Activated CD4-positive, alpha-beta T cell treated with anti-CD3 and anti-CD28 coated beads, Interleukin-2, amount 10 ng/mL, durations not matched to agents 7 days and 5 days (primary cell): ENCODE measurements around the gene WDSUB1. TPM values are rescaled to one million over a fixed set of nuclear protein-coding genes. Genes with fewer than 3 reads are reported as not detected.

Experiments
- CTCF ChIA-PET: fragments of 350-600 bp; sonication (Branson Sonifier 250); formaldehyde crosslinking; loops from one replicate; lab custom pipeline; 2021; ENCODE audit warnings: antibody characterized with exemption; lab: Charles Lee
- POLR2A ChIA-PET: fragments of 350-600 bp; sonication (Branson Sonifier 250); formaldehyde crosslinking; loops from one replicate; lab custom pipeline; 2021; ENCODE audit warnings: antibody characterized with exemption; lab: Charles Lee
- DNase-seq: peaks from one replicate; pipeline ENCODE4 v3.0.0-alpha.2; 2020
- H3K27ac Mint-ChIP-seq: one replicate; pipeline ENCODE4 v1.8.0; 2021; ENCODE audit warnings: mild to moderate bottlenecking, moderate library complexity, mixed read lengths
- H3K27me3 Mint-ChIP-seq: one replicate; pipeline ENCODE4 v1.8.0; 2021; ENCODE audit warnings: mixed read lengths
- H3K36me3 Mint-ChIP-seq: one replicate; pipeline ENCODE4 v1.8.0; 2021; ENCODE audit warnings: low read depth, mixed read lengths
- H3K4me1 Mint-ChIP-seq: one replicate; pipeline ENCODE4 v1.8.0; 2021; ENCODE audit warnings: mixed read lengths
- H3K4me3 Mint-ChIP-seq: one replicate; pipeline ENCODE4 v1.8.0; 2021; ENCODE audit warnings: mild to moderate bottlenecking, moderate library complexity, mixed read lengths
- H3K9me3 Mint-ChIP-seq: one replicate; pipeline ENCODE4 v1.8.0; 2021; ENCODE audit warnings: mixed read lengths
- microRNA-seq: library from miRNA; unstranded; fragments of <30 nt; microRNA quantifications from one replicate; pipeline ENCODE4 v1.2.0, GENCODE V29; 2021; ENCODE audit warnings: borderline microRNAs expressed, borderline replicate concordance
- total RNA-seq, 2 experiments: library from RNA; stranded (reverse); gene quantifications; one replicate each; pipeline ENCODE4 v1.2.3, GENCODE V29; 2021

The WDSUB1 gene
- total RNA-seq, 2 experiments from 2014 or later: 5.8 to 6.1 TPM

DNA sequence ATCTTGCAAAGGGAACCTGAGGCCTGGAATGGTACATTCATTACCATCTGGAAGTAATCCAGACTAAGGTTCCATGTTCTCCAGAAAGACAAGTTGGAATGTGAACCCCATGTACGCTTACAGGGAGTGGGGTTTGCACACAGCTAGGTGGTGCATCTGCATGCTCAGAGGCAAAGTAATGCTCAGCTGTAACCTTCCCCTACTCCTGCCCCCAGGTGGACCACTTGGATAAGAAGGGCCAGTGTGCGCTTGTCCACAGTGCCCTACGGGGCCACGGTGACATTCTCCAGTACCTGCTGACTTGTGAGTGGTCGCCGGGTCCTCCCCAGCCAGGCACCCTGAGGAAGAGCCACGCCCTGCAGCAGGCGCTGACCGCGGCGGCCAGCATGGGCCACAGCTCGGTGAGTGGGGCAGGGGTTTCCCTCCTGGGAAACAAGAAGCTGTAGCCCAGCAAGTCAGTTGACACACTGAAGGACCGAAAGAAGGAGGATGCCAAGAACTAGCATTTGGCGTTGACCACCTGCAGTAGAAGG lies 90.0 kb downstream of the WDSUB1 start:
- Mint-ChIP-seq H3K27me3 (no peaks in the 10 kb centered on the region), H3K9me3 (no peaks in the 10 kb centered on the region), H3K27ac (no peak overlapping the region), H3K4me1 (peaks cover 9% of the 10 kb centered on the region), H3K4me3 (no peak overlapping the region), H3K36me3 (no peaks in the 10 kb centered on the region)
- no peak for DNase-seq
- ChIA-PET POLR2A (no interaction called here), CTCF (interaction anchor here (1.2 to 1.3 kb wide), 2 partner anchors 11 to 54 kb away, joined by 3 to 4 read pairs; no protein-coding TSS in a partner anchor)

DNA sequence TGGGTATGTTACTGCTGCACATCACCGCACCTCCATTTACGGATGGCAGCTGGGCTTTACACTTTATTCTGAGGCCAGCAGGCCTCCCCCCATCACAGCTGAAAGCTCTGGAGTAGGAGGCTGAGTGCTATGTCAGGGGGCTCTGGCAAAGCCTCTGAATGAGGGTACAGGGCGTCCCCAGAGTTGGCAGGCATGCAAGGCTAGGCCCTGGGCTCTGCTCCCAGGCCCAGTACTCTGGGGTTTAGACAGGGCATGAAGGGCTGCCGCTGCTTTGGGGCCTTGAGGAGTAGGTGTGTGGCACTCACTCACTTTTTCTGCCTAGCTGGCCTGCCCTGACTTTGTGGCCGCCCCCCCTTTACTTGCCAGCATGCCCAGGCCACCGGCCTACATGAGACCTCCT lies 90.8 kb downstream of the WDSUB1 start:
- POLR2A ChIA-PET: no interaction called here
- DNase-seq: no peak
- Mint-ChIP-seq H3K27me3 (no peaks in the 10 kb centered on the region), H3K4me1 (peaks cover 1% of the 10 kb centered on the region), H3K9me3 (no peaks in the 10 kb centered on the region), H3K36me3 (no peaks in the 10 kb centered on the region), H3K4me3 (no peak overlapping the region), H3K27ac (no peak overlapping the region)
- CTCF ChIA-PET: interaction anchor here (1.2 kb wide), 1 partner anchor 53 kb away, joined by 4 read pairs; no protein-coding TSS in a partner anchor

DNA sequence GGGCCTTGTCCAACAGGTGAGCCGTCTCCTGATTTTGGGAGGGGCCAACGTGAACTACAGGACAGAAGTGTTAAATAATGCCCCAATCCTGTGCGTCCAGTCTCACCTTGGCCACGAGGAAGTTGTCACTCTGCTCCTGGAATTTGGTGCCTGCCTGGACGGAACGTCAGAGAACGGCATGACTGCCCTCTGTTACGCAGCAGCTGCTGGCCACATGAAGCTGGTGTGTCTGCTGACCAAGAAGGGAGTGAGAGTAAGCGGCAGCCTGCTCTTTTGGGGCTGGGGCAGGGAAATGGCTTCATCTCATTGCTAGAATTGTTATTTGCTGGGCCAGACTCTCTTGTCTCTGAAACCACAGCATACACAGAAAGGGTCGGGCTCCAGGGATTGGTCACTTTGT lies 92.3 kb downstream of the WDSUB1 start:
- Mint-ChIP-seq H3K36me3 (no peaks in the 10 kb centered on the region), H3K9me3 (no peaks in the 10 kb centered on the region), H3K4me3 (no peak overlapping the region), H3K27me3 (no peaks in the 10 kb centered on the region), H3K27ac (no peak overlapping the region), H3K4me1 (no peaks in the 10 kb centered on the region)
- ChIA-PET CTCF (no interaction called here), POLR2A (no interaction called here)
- DNase-seq: no peak

DNA sequence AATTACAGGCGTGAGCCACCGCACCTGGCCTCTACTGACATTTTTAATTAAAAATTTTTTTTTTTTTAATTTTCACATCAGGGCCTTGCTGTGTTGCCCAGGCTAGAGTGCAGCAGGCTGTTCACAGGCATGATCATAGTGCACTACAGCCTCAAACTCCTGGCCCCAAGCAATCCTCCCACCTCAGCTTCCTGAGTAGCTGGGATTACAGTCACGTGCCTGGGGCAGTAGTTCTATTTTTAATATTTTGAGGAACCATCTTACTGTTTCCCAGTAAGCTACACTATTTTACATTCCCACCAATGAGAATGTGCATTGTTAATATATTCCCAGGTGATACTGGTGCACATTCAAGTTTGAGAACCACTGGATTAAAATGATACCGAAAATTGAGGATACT lies 92.7 kb downstream of the WDSUB1 start:
- CTCF ChIA-PET: no interaction called here
- Mint-ChIP-seq H3K9me3 (no peaks in the 10 kb centered on the region), H3K4me1 (no peaks in the 10 kb centered on the region), H3K4me3 (no peak overlapping the region), H3K27me3 (no peaks in the 10 kb centered on the region), H3K27ac (no peak overlapping the region), H3K36me3 (no peaks in the 10 kb centered on the region)
- POLR2A ChIA-PET: no interaction called here
- no peak for DNase-seq

DNA sequence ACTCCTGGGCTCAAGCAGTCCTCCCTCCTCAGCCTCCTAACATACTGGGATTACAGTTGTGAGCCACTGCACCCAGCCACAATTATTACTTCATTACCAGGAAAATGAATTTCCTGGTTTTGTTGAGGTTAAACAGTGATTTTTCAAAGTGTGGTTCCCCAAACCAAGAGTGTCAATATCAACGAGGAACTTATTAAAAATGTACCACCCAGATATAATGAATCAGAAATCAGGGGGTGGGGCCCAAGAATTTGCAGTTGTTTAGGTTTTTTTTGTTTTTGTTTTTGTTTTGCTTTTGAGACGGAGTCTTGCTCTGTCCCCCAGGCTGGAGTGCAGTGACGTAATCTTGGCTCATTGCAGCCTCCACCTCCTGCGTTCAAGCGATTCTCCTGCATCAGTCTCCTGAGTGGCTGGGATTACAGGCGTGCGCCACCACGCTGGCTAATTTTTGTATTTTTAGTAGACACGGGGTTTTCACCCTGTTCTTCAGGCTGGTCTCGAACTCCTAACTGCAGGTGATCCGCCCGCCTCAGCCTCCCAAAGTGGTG lies 94.1 kb downstream of the WDSUB1 start:
- H3K4me3 Mint-ChIP-seq: no peak overlapping the region
- no peaks in the 10 kb centered on the region for H3K27me3 Mint-ChIP-seq
- H3K27ac Mint-ChIP-seq: no peak overlapping the region
- H3K4me1 Mint-ChIP-seq: no peaks in the 10 kb centered on the region
- no peaks in the 10 kb centered on the region for H3K9me3 Mint-ChIP-seq
- DNase-seq: no peak
- ChIA-PET CTCF (no interaction called here), POLR2A (no interaction called here)
- no peaks in the 10 kb centered on the region for H3K36me3 Mint-ChIP-seq

DNA sequence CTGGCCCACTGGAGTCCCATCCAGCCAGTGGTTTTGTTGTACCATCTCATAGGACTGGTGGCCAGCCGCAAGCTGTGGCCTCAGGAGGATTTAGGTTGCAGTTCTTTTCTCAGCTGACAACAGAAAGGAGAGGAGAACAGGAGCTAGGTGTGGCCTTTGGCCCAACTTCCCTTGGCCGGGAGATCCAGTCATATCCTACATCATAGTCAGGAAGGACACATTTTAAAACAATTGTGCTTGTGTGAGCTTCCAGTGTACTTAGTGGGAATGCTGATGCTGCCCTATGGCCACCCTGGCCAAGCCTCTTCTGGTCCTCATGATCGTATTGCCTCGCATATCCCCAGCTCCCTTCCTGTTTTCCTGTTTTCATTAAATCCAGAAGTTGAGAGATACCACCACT lies 98.1 kb downstream of the WDSUB1 start:
- ChIA-PET CTCF (interaction anchor here (1.3 to 1.7 kb wide), 2 partner anchors 13 to 22 kb away, joined by 3 to 5 read pairs; no protein-coding TSS in a partner anchor), POLR2A (no interaction called here)
- H3K4me1 Mint-ChIP-seq: peaks cover 13% of the 10 kb centered on the region
- no peak overlapping the region for H3K27ac Mint-ChIP-seq
- no peak overlapping the region for H3K4me3 Mint-ChIP-seq
- no peaks in the 10 kb centered on the region for H3K9me3 Mint-ChIP-seq
- DNase-seq: no peak
- no peaks in the 10 kb centered on the region for H3K36me3 Mint-ChIP-seq
- H3K27me3 Mint-ChIP-seq: no peaks in the 10 kb centered on the region

DNA sequence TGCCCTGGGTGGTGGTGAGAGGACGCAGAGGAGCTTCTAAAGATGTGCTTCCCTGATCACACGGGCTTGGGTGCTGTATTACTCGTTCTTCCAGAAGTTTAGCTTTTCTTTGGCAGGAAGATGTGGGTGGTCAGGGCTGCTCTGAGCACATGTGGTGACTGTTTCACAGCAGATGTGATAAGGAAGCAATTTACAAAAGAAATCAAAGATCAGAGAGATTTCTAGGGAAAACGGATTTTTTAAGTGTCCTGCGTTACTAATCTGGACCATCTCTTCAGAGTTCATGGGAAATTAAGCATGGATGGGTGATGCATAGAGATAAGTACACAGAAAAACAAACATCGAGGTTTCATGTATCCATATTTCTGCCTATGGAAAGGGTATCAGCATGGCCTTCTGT lies 99.4 kb downstream of the WDSUB1 start:
- Mint-ChIP-seq H3K27me3 (no peaks in the 10 kb centered on the region), H3K4me3 (no peak overlapping the region), H3K27ac (no peak overlapping the region), H3K36me3 (no peaks in the 10 kb centered on the region), H3K9me3 (no peaks in the 10 kb centered on the region), H3K4me1 (peaks cover 13% of the 10 kb centered on the region)
- no peak for DNase-seq
- CTCF ChIA-PET: interaction anchor here (1.3 kb wide), 1 partner anchor 14 kb away, joined by 3 read pairs; no protein-coding TSS in a partner anchor
- POLR2A ChIA-PET: no interaction called here

DNA sequence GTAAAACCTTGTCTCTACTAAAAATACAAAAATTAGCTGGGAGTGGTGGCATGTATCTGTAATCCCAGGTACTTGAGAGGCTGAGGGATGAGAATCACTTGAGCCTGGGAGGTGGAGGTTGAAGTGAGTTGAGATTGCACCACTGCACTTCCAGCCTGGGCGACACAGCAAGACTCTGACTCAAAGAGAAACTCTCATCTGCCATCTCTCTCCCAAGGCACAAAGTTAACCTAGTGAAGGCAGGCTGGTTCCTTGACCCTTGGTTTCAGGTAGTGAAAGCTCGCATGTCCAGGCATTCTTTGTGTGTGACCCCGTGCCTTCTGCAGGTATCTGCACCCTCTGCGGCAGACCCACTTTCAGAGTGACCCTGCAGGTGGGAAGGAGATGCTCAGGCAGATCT lies 100.0 kb downstream of the WDSUB1 start:
- Mint-ChIP-seq H3K27me3 (no peaks in the 10 kb centered on the region), H3K9me3 (no peaks in the 10 kb centered on the region), H3K36me3 (no peaks in the 10 kb centered on the region), H3K4me3 (no peak overlapping the region), H3K27ac (no peak overlapping the region), H3K4me1 (peaks cover 13% of the 10 kb centered on the region)
- no peak for DNase-seq
- ChIA-PET CTCF (no interaction called here), POLR2A (no interaction called here)

Small RNAs within 50 kb of the gene (microRNA-seq; reads per million reads assigned to microRNA genes)
- gene MIR6888: not detected
